Renal cortex interstitium (tissue), 11 donors: ENCODE measurements around the gene SYNPO. TPM values are rescaled to one million over a fixed set of nuclear protein-coding genes. Genes with fewer than 3 reads are reported as not detected.

Experiments used
- DNase-seq, 11 donors: peaks; one replicate each; pipeline ENCODE4 v3.0.0-alpha.2; 2013; ENCODE audit warnings: low read depth in 9 of 11, low spot score in 4 of 11; ENCODE audit errors: extremely low read depth in 1 of 11
- polyA plus RNA-seq, 3 donors: library from polyadenylated mRNA; unstranded; fragments of 120-200 nt; gene quantifications; one replicate each; pipeline ENCODE4 v1.2.1, GENCODE V29; 2013; ENCODE audit not compliant: insufficient read length in 3 of 3

Gene SYNPO
- polyA plus RNA-seq, 3 donors = 89.8 to 111 (median 100) TPM

DNA sequence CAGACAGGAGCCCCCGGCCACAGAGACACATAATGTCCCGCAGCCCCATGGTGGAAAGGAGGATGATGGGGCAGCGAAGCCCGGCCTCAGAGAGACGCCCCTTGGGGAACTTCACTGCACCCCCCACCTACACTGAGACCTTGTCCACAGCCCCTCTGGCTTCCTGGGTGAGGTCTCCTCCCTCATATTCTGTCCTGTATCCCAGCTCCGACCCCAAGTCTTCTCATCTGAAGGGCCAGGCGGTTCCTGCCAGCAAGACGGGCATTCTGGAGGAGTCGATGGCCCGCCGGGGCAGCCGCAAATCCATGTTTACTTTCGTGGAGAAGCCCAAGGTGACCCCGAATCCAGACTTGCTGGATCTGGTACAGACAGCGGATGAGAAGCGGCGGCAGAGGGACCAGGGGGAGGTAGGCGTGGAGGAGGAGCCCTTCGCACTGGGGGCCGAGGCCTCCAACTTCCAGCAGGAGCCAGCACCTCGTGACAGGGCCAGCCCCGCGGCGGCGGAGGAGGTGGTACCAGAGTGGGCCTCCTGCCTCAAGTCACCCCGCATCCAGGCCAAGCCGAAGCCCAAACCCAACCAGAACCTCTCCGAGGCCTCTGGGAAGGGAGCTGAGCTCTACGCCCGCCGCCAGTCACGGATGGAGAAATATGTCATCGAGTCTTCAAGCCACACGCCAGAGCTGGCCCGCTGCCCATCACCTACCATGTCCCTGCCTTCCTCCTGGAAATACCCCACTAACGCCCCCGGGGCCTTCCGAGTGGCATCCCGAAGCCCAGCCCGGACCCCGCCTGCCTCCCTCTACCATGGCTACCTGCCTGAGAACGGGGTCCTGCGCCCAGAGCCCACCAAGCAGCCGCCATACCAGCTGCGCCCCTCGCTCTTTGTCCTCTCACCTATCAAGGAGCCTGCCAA, 8.9 kb downstream of the SYNPO start:
- no peak for DNase-seq

DNA sequence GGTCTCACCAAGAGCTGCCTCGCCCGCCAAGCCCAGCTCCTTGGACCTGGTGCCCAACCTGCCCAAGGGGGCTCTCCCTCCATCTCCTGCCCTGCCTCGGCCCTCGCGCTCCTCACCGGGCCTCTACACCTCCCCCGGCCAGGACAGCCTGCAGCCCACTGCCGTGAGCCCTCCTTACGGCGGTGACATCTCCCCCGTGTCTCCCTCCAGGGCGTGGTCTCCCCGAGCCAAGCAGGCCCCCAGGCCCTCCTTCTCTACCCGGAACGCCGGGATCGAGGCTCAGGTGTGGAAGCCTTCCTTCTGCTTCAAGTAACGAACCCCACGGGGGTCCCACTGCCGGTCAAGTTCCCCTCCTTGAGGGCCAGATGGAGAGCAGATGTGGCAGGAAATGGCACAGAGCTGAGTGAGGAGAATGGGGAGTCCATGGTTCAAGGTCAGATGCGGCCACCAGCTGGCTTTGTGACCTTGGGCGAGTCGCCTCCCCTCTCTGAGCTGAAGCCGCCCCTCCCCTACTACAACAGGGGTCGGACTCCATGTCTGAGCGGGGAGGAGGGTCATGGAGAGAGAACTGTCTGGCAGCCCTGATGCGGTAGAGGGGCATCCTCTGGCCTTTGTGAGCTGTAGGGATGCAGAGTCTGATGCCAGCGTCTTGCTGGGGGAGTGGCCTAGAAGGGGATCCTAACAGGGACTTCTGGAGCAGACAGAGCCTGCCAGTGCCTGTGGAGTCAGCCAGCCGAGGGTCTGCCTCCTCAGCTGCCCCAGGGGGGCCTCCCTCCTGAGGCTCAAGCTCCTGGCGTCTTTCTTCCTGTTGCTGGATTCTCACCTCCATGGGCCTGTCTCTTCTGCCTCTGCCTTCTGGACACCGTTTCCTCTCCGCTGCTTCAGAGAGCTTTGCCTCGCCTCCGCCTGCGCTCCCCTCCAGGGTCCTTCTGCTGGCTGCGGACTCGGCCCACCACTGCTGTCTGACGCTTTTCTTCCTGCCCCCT, 9.9 kb downstream of the SYNPO start:
- no peak for DNase-seq

DNA sequence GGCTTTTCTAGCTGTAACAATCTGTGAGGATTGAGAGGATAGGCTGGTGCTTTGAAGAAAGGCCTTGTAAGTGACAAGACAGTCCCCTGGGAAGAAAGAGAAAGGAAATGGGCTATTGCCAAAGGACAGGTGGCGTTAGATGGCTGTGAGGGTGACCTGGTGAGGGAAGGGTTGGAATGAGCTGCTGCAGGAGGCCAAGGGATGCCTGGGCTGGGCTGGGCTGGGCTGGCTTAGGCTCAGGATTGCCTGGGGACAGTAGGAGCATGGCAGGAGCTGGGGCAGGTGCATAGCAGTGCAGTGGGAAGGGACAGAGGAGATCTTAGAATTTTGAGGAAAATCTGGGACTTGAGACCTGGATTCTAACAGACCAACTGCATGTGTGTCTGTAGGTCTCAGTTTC, 10.9 kb downstream of the SYNPO start:
- DNase-seq = no peak

DNA sequence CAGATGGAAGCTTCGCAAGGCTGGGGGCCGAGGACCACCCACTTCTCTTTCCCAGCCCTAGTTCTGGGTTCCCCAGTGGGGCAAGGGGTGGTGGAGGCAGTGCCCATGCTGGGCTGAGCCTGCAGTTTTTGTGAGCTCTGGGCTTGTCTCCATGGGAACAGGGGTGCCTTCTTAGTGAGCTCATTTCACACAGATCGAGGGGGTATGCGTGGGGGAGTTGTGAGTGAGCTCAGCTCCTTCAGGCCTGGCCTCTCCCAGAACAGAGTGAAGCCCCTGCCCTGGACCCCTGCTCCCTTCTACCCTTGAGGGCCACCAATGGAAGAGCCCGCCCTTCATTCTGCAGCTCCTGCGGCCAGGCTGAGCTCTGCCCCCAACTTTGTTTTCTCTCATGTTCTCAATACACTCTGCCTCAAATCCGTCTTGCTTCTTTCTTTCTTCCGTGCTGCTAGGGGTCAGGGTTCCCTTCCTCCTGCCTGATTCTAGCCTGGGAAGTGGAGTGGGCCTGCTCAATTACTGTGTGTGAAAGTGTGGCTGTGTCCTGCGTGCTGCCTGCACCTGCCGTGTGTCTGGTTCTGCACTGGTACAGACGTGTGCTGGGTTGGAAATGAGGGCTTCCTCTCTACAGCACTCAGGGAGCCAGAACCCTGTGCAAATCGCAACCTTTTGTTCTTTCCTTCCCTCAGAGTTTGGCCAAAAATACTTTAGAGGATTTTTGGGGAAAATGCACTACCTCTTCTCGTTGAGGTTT, 11.6 kb downstream of the SYNPO start:
- DNase-seq = no peak

DNA sequence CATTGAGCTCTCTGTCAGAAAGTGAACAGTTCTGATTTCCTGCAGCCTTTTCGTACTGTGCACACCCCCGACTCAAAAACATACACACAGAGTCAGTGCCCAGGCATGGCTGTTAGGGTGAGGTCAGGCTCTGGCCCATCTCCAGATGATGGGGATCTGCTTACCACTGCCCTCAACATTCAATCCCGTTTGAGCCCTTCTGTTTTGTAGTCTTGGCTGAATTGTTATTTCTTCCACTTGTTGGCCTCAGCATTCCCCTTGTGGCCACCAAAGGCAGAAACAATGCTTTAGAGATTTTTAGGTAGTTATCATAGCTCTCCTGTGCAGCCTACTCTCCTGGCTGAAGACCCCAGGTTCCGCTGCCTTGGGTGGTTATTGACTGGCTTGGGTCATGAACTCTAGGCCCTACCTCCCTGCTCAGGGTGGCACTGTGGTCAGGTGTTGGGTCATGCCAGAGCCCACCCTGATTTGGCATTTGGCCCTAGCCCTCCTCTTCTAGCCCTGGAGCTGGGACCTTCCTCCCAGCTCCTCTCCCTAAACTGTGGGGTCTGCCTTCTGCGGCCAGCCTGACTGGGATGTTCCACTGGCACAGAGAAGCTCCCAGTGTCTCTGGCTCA, 12.8 kb downstream of the SYNPO start:
- DNase-seq = no peak

DNA sequence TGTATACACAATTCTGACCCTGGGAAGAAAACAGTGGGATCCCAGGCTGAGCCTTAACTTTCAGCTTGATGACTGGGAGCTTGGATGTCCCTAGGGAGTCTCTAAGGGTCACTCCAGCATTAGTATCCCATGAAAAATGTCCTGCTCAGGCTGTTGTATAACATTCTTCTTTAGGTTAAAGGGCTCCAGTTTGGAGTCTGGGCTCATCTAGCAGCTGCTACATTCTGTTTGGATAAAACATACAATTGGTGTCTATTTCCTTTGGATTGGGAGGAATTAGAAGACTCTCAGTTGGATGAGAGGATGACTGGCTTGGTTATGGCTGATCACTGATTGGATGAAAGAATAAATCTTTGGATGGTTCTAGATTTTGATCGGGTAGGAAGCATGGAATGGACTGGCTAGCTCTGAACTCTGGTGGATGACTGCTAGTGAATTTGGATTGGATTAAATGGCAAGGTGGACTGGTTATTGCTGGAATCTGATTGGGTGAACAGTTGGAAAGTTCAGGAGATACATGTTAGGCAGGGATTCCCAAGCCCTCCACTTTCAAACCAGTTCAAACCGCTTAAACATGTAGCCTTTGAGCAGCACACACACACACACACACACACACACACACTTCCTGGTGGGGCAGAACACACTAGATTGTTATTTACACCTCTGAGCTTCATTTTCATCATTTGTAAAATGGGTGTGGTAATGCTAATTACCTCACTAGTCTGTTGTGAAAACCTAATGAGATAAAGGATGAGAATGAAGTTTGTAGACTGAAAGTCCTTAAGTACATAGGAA, 13.5 kb downstream of the SYNPO start:
- DNase-seq = no peak

DNA sequence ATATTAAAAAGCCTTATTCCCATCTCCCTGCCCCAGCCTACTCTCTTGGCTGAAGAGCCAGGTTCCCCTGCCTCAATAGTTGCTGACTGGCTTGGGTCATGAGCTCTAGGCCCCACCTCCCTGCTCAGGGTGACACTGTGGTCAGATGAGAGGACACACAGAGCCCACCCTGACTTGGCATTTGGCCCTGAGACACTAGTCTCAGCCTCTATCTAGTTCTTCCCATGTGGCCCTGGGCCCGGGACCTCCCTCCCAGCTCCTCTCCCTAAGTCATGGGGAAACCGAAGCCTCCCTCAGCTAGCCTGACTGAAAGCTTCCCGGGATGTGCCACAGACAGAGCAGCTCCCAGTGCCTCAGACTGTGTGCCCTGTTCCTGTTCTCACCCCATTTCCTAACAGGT, 14.8 kb downstream of the SYNPO start:
- DNase-seq = no peak

DNA sequence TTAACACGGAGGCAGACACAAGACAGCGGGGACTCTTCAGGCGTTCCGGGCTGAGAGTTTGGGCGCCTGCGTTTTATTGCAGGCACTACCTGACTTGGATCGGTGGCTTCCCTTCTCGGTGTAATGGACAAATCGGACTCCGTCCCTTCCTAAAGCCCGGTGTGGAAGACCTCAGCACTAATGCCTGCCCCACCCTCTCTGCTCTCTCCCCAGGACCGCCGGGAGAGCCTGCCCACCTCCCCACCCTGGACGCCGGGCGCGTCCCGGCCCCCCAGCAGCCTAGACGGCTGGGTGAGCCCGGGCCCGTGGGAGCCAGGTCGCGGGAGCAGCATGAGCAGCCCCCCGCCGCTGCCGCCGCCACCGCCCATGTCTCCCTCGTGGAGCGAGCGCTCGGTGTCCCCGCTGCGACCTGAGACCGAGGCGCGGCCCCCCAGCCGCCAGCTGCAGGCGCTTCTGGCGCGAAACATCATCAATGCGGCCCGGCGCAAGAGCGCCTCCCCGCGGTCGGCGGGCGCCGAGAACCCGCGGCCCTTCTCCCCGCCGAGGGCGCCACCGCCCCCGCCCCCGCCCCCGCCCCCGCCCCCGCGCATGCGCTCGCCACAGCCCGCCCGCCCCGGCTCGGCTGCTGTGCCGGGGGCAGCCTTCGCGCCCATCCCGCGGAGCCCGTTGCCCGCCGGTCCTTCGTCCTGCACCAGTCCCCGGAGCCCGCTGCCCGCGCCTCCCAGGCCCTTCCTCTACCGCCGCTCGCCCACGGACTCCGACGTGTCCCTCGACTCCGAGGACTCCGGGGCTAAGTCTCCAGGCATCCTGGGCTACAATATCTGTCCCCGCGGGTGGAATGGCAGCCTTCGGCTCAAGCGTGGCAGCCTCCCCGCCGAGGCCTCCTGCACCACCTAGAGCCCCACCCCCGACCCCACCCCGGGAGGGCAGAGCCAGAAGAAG, 16.0 kb downstream of the SYNPO start:
- peak in 9 of 11 donors; percentile 72 to 83 (median 77) for DNase-seq

DNA sequence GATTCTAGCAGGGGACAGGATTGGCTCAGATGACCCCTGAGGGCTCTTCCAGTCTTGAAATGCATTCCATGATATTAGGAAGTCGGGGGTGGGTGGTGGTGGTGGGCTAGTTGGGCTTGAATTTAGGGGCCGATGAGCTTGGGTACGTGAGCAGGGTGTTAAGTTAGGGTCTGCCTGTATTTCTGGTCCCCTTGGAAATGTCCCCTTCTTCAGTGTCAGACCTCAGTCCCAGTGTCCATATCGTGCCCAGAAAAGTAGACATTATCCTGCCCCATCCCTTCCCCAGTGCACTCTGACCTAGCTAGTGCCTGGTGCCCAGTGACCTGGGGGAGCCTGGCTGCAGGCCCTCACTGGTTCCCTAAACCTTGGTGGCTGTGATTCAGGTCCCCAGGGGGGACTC, 17.7 kb downstream of the SYNPO start:
- DNase-seq = no peak

DNA sequence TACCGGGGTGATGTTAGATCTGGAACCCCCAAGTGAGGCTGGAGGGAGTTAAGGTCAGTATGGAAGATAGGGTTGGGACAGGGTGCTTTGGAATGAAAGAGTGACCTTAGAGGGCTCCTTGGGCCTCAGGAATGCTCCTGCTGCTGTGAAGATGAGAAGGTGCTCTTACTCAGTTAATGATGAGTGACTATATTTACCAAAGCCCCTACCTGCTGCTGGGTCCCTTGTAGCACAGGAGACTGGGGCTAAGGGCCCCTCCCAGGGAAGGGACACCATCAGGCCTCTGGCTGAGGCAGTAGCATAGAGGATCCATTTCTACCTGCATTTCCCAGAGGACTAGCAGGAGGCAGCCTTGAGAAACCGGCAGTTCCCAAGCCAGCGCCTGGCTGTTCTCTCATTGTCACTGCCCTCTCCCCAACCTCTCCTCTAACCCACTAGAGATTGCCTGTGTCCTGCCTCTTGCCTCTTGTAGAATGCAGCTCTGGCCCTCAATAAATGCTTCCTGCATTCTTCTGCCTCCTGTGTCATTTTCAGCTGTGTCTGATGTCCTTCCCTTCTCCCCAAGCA, 18.3 kb downstream of the SYNPO start:
- DNase-seq = no peak

DNA sequence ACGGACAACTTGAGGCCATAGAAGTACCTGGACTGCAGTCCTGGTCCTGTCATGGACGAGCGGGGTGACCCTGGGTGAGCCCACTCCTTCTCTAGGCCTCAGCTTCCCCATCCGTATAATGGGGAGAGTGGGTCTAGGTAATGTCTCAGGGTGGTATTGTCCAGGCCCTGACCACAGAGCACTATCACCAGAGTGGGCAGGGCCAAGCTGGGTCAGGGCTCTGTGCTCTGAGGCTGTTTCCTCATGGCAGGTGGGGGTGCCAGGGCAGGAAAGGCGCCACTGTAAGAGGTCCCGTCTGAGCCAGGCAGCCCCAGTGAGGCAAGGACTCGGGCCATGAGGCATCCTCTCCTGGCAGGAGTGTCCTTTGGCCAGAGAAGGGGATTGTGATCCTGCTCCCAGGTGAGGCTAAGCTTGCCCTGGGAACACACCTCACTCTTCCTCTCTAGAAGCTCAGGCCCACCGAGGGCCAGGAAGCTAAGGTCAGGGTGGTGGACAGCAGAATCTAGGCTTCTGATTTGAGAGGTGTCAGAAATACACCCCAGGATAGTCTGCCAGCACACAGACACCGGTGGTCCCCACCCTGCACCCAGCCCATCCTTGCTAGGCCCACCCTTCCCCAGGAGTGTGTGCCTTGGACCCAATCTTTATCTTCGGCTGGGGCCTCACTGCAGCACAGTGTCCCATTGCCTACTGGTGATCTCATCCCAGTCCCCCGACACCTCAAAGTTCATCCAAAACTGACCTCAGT, 19.1 kb downstream of the SYNPO start:
- DNase-seq = no peak

DNA sequence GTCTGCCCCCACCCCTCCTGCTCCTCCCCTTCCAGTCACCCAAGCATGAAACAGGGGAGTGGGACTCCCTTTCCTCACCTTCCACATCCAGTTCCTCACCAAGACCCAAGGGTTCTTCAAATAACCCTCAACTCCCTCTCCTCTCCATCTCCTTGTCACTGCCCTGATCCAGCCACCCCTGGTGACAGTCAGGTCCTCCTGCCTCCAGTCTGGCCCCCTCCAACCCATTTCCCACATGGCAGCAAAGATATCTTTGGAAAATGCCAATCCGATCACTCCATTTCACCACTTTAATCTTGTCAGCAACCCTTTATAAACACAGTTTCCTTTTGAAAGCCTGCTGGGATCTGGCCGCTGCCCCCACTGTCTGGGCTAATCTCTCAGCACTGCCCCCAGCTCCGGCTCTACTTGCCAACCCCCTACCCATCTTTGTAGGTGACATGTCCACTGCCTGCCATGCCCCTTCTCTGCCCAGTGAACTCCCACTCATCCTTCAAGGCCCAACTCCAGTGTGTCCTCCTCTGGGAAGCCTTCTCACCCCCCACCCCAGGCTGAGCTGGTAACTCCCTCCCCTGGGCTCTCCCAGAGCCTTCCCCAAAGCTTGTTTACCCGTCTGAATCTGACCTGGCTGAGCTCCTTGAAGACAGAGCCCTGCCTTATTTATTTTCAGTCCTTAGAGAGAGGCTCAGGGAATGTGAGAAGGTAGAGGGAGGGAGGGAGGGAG, 19.8 kb downstream of the SYNPO start:
- DNase-seq = no peak

DNA sequence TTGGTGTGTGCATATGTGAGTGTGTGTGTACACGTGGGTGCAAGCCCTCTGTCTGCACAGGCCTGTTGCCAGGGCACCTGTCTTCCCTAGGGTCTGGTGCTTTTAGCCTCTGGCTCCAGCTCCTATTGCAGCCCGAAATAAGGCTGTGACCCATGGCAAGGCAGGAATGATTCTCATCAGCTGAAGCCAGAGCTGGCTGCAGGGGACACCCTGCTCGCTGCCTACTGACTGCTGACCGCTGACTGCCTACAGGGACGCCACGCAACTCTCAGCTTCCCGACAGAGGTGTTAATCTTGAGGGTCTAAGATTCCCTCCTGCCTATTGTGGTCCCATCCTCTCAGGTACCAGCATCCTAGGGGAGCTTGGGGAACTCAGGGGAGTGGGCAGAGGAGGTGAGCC, 20.6 kb downstream of the SYNPO start, which contains the start of gene MYOZ3:
Gene MYOZ3 (plus strand): TSS at position 166 of the 400 bp plus-strand sequence. CDS start 1,691 bp downstream, outside the sequence.
- DNase-seq = no peak

DNA sequence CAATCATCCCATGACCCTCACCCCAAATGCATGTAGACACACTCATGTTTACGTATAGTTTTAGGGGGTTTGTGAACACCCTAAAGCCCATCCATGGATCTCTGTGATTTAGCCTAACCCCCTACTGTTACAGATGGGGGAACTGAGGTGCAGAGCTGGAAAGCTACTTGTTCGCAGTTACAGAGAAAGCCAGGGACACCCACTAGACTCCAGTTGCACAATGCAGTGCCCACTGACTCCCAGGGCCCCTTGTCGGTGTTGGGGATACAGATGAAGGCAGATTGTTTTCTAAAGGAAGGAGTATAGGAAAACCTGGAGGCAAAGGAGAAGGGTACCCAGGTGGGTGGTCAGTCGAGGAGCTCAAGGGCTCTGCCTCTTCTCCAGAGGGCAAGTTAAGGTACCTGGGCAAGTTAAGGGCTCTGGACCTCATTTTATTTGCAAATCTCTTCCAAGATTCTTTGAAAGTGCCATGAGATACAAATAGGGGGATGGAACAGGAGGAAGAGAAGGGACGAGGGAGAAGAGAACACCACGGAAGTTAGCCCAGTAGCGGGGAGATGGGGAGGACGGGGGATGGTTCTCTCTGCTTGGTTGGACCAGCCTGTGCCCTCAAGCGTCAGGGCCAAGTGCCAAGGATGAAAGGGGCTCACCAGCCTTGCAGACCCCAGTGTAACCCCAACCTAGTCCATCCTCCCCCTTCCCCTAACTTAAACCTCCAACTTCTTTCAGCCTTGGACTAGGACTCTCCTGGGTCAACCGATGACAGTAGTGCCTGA, 21.5 kb downstream of the SYNPO start:
- DNase-seq = no peak
